Thyroid gland (tissue), 4 donors: ENCODE measurements around the gene HRAS. TPM values are rescaled to one million over a fixed set of nuclear protein-coding genes. Genes with fewer than 3 reads are reported as not detected.

Experiments used
- DNase-seq, 2 donors: peaks; one replicate each; pipeline ENCODE4 v3.0.0-alpha.2; 2019
- H3K27ac ChIP-seq, 3 donors: fragments of 200-600 bp; sonication (generic); 1 replicate in 2 of 3; 2 replicates in 1 of 3; pipeline ENCODE4 v1.5.1; 2016 to 2019; ENCODE audit warnings: mild to moderate bottlenecking in 1 of 3, moderate library complexity in 1 of 3
- H3K27me3 ChIP-seq: fragments of 200-600 bp; sonication (generic); one replicate; pipeline ENCODE4 v1.5.1; 2019
- H3K36me3 ChIP-seq, 2 donors: fragments of 200-600 bp; sonication (generic); one replicate each; pipeline ENCODE4 v1.5.1; 2016 to 2019
- H3K4me1 ChIP-seq, 2 donors: fragments of 200-600 bp; sonication (generic); one replicate each; pipeline ENCODE4 v1.5.1; 2017 to 2019
- H3K4me3 ChIP-seq, 3 donors: fragments of 200-600 bp; sonication (generic); replicated peaks in 1 of 3; 1 replicate in 2 of 3; 2 replicates in 1 of 3; pipeline ENCODE4 v1.5.1; 2016; ENCODE audit warnings: mild to moderate bottlenecking in 1 of 3
- H3K9me3 ChIP-seq: fragments of 200-600 bp; sonication (generic); one replicate; pipeline ENCODE4 v1.5.1; 2017
- CTCF ChIP-seq, 6 experiments: fragments of 200-600 bp in 3 of 6; fragments of 450-650 bp in 3 of 6; sonication (generic) in 3 of 6; IDR thresholded peaks; one replicate each; pipeline ENCODE4 v1.5.1; 2016 to 2019; ENCODE audit warnings: antibody characterized with exemption in 6 of 6, mild to moderate bottlenecking in 2 of 6, inconsistent platforms in 1 of 6, moderate library complexity in 1 of 6
- POLR2A ChIP-seq, 2 donors: fragments of 450-650 bp; IDR thresholded peaks; one replicate each; pipeline ENCODE4 v1.6.1; 2017; ENCODE audit warnings: antibody characterized with exemption in 2 of 2, mild to moderate bottlenecking in 2 of 2, moderate library complexity in 1 of 2
- WGBS, 2 donors: methylation state at CpG; one replicate each; pipeline ENCODE4 v1.1.5; 2017; 5-methylcytosine and 5-hydroxymethylcytosine counted together
- intact Hi-C: fragments of 100-400 bp; cut with DNase I; formaldehyde crosslinking; loops from one replicate; pipeline ENCODE4 v1.15.1; 2023
- total RNA-seq, 4 donors: library from RNA; depleted of rRNA; stranded (reverse); fragments of >200 nt; gene quantifications; one replicate each; pipeline ENCODE4 v1.2.3, GENCODE V29; 2016

HRAS gene
- total RNA-seq, 4 donors from 2014 or later: 16.9 to 41.3 (median 29.9) TPM

GRCh38 chr11:501001-501682 is 34.2 kb downstream of the HRAS start:
- 90 to 95% methylated on average over 24 of the region's 24 CpGs for WGBS, 2 donors
- H3K27ac ChIP-seq: no peak overlapping the region
- no peak for DNase-seq
- intact Hi-C loops: loop anchor here (5.0 to 10.0 kb wide), 2 partner anchors 49 to 296 kb away; partner anchors contain the start of genes BET1L, PTDSS2 and RIC8A
- H3K9me3 ChIP-seq: no peaks in the 10 kb centered on the region
- TF ChIP-seq POLR2A (IDR thresholded peaks at IDR 0.05): no peak
- TF ChIP-seq CTCF (IDR thresholded peaks at IDR 0.05): no peak
- no peak overlapping the region for H3K4me3 ChIP-seq
- H3K4me1 ChIP-seq: peaks cover 24 to 37% of the 10 kb centered on the region in 2 donors
- no peaks in the 10 kb centered on the region for H3K27me3 ChIP-seq
- peaks cover 44 to 49% of the 10 kb centered on the region in 2 donors for H3K36me3 ChIP-seq

- no peak for DNase-seq
- no peaks in the 10 kb centered on the region for H3K9me3 ChIP-seq
- intact Hi-C loops: loop anchor here (5.0 to 10.0 kb wide), 2 partner anchors 47 to 295 kb away; partner anchors contain the start of genes BET1L, PTDSS2 and RIC8A
- 94 to 99% methylated on average over 6 to 13 of the region's 24 CpGs for WGBS, 2 donors
- no peaks in the 10 kb centered on the region for H3K27me3 ChIP-seq
- H3K4me3 ChIP-seq: no peak overlapping the region
- no peak for TF ChIP-seq POLR2A (IDR thresholded peaks at IDR 0.05)
- no peak for TF ChIP-seq CTCF (IDR thresholded peaks at IDR 0.05)
- H3K4me1 ChIP-seq: peaks cover 10 to 22% of the 10 kb centered on the region in 2 donors
- H3K36me3 ChIP-seq: peaks cover 52 to 54% of the 10 kb centered on the region in 2 donors
- H3K27ac ChIP-seq: no peak overlapping the region
Observed at GRCh38 chr11:499201-500076, 35.9 kb downstream of the HRAS start.

GRCh38 chr11:498297-499181 is 36.8 kb downstream of the HRAS start:
- no peak for DNase-seq
- Histone ChIP-seq H3K36me3 (peaks cover 58 to 63% of the 10 kb centered on the region in 2 donors), H3K9me3 (no peaks in the 10 kb centered on the region), H3K4me3 (no peak overlapping the region), H3K4me1 (peaks cover under 1 to 13% of the 10 kb centered on the region in 2 donors), H3K27ac (no peak overlapping the region), H3K27me3 (no peaks in the 10 kb centered on the region)
- TF ChIP-seq CTCF (IDR thresholded peaks at IDR 0.05): no peak
- no peak for TF ChIP-seq POLR2A (IDR thresholded peaks at IDR 0.05)
- intact Hi-C loops: no loop called here
- WGBS, 2 donors: 83 to 96% methylated on average over 9 to 11 of the region's 39 CpGs

DNA sequence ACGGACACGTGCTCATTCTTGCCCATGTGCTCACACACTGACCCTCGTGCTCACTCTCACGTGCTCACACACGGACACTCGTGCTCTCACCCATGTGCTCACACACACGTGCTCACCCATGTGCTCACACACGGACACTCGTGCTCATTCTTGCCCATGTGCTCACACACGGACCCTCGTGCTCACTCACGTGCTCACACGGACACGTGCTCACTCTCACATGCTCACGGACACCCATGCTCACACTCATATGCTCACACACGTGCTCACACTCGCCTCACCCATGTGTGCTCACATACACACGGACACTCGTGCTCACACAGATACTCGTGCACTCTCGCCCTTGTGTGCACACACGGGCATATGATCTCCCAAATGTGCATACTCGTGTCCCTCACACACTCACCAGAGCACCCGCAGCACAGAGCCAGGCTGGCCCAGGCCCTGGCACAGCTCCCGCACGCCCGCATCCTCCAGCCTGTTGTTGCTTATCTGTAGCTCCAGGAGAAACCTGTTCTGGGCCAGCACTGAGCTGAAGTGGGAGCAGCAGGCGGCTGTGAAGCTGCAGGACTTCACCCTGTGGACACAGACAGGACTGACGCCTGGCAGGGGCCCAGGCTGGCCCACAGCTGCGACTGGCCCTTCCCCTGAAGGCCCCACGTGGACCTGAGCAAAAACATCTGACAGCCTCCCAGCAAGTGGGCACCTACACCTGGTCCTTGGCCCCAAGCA is 37.6 kb downstream of the HRAS start:
- H3K27ac ChIP-seq: no peak overlapping the region
- H3K27me3 ChIP-seq: no peaks in the 10 kb centered on the region
- WGBS, 2 donors: 97% methylated on average over 28 to 30 of the region's 31 CpGs
- no peak for DNase-seq
- intact Hi-C loops: no loop called here
- H3K9me3 ChIP-seq: no peaks in the 10 kb centered on the region
- peaks cover 61 to 64% of the 10 kb centered on the region in 2 donors for H3K36me3 ChIP-seq
- TF ChIP-seq POLR2A (IDR thresholded peaks at IDR 0.05) (no peak), CTCF (IDR thresholded peaks at IDR 0.05) (no peak)
- peaks cover 0 to 5% of the 10 kb centered on the region in 2 donors for H3K4me1 ChIP-seq
- no peak overlapping the region for H3K4me3 ChIP-seq
